NCI-H82 treated with DMSO at 0.1 percent for 48 hours (cell line): ENCODE results near the gene RABAC1.
A peak's percentile ranks its signal among the peaks of the same experiment; 100 is the strongest.
"Not testable (repeated sequence)": the region's sequence is repeated elsewhere in the genome, so short reads cannot be mapped to it uniquely, and the experiment has no call there.

Experiments used
- DNase-seq: peaks from one replicate; lab custom pipeline; 2025; ENCODE audit not compliant: unreplicated experiment; lab: John Stamatoyannopoulos, UW

The RABAC1 gene

GRCh38 chr19:41959056-41960053 lies at the start of gene RABAC1:
Gene RABAC1 (minus strand): TSS chr19:41959321. CDS start chr19:41959292, 29 bp downstream.
- peak; percentile 100 for DNase-seq

- no peak for DNase-seq
Measured at GRCh38 chr19:42006569-42006968, 47.4 kb upstream of the RABAC1 start.

GRCh38 chr19:42005504-42005903 lies 46.4 kb upstream of the RABAC1 start:
- no peak for DNase-seq

GRCh38 chr19:42003506-42004294 lies 44.6 kb upstream of the RABAC1 start:
- no peak for DNase-seq

GRCh38 chr19:41999878-42000208 lies 40.7 kb upstream of the RABAC1 start:
- no peak for DNase-seq

- DNase-seq = no peak
Measured at GRCh38 chr19:41999071-41999877, 40.2 kb upstream of the RABAC1 start.

GRCh38 chr19:41998246-41999020 lies 39.3 kb upstream of the RABAC1 start:
- DNase-seq = peak; percentile 53

GRCh38 chr19:41997851-41998229 lies 38.7 kb upstream of the RABAC1 start:
- peak; percentile 95 for DNase-seq

GRCh38 chr19:41997121-41997850 lies 38.2 kb upstream of the RABAC1 start:
- DNase-seq = no peak

- peak; percentile 23 for DNase-seq
Measured at GRCh38 chr19:41995959-41996797, 37.1 kb upstream of the RABAC1 start.

GRCh38 chr19:41994994-41995958 lies 36.2 kb upstream of the RABAC1 start:
- DNase-seq = no peak

GRCh38 chr19:41994521-41994971 lies 35.4 kb upstream of the RABAC1 start:
- DNase-seq = no peak

- peak; percentile 80 for DNase-seq
Measured at GRCh38 chr19:41993612-41994483, 34.7 kb upstream of the RABAC1 start, which contains the start of gene ATP1A3. Gene ATP1A3 (minus strand): TSS chr19:41994230. CDS start chr19:41994076, 154 bp downstream.

- DNase-seq = not testable (repeated sequence)
Measured at GRCh38 chr19:41991925-41992569, 32.9 kb upstream of the RABAC1 start.

GRCh38 chr19:41991025-41991424 lies 31.9 kb upstream of the RABAC1 start:
- peak; percentile 45 for DNase-seq

GRCh38 chr19:41990615-41991014 lies 31.5 kb upstream of the RABAC1 start:
- no peak for DNase-seq
